ENCODE results near the gene OR7E24. TPM values are rescaled to one million over a fixed set of nuclear protein-coding genes. Genes with fewer than 3 reads are reported as not detected.
"Not testable (repeated sequence)": the region's sequence is repeated elsewhere in the genome, so short reads cannot be mapped to it uniquely, and the experiment has no call there.

Gene OR7E24
- not detected for total RNA-seq

DNA sequence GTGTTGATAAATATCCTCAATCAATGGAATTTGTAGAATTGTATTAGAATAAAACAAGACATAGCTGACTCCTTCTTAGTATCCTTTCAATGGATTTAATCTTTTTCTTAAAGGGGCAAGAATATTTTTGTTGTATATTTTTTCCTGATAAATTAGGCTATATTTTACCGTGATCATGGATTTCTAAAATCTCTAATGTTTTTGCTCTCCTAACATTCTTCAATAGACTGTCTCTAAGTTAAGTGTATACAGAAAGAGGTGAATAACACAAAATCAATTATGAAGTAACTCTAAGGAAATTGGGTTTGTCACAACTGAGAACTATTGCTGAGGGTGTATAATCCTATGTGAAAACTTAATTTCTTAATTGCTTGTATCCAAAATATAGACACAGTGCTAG, at the start of gene OR7E24:
Gene OR7E24 (plus strand): TSS at position 301 of the 400 bp plus-strand sequence. CDS start 114 bp downstream, outside the sequence.
- DNase-seq (ENCODE audit: low spot score), result no peak

- DNase-seq (ENCODE audit: low spot score), result peak; percentile 67
Observed at GRCh38 chr19:9205501-9206113, 45.1 kb upstream of the OR7E24 start.

- DNase-seq (ENCODE audit: low spot score), result no peak
Observed at GRCh38 chr19:9219489-9219888, 31.2 kb upstream of the OR7E24 start, which contains the start of gene OR7D4. OR7D4 (minus strand) TSS chr19:9219589; CDS start chr19:9214837, 4,752 bp downstream.

- DNase-seq (ENCODE audit: low spot score), result no peak
Observed at GRCh38 chr19:9251236-9251635, 506 bp downstream of the OR7E24 start.

- DNase-seq (ENCODE audit: low spot score), result not testable (repeated sequence)
Observed at GRCh38 chr19:9283485-9283884, 32.8 kb downstream of the OR7E24 start.

- no peak for DNase-seq (ENCODE audit: low spot score)
Observed at GRCh38 chr19:9289231-9289884, 38.6 kb downstream of the OR7E24 start.

- DNase-seq (ENCODE audit: low spot score), result no peak
Observed at GRCh38 chr19:9295411-9295849, 44.7 kb downstream of the OR7E24 start.

- DNase-seq (ENCODE audit: low spot score), result no peak
Observed at GRCh38 chr19:9296336-9296735, 45.6 kb downstream of the OR7E24 start.

Other genes with a start within 250 kb of the OR7E24 start
- 0.18 TPM for gene MUC16, start 240.5 kb upstream of the OR7E24 start, total RNA-seq
- not detected for gene OR1M1, start 163.9 kb upstream of the OR7E24 start, total RNA-seq
- not detected for gene OR7G2, start 143.5 kb upstream of the OR7E24 start, total RNA-seq
- gene OR7G1, start 135.2 kb upstream of the OR7E24 start, total RNA-seq, result not detected
- not detected for gene OR7G3, start 124.0 kb upstream of the OR7E24 start, total RNA-seq
- gene ZNF317, start 110.5 kb upstream of the OR7E24 start, total RNA-seq, result 35.7 TPM
- not detected for gene OR7D2, start 72.0 kb upstream of the OR7E24 start, total RNA-seq
- gene OR7D4, start 31.3 kb upstream of the OR7E24 start, total RNA-seq, result not detected
- gene ZNF699, start 58.9 kb downstream of the OR7E24 start, total RNA-seq, result 8.9 TPM
- 43.8 TPM for gene ZNF559, start 73.2 kb downstream of the OR7E24 start, total RNA-seq
- gene ZNF177, start 112.1 kb downstream of the OR7E24 start, total RNA-seq, result 3.7 TPM
- 40.5 TPM for gene ZNF266, start 184.6 kb downstream of the OR7E24 start, total RNA-seq
- gene ZNF560, start 247.7 kb downstream of the OR7E24 start, total RNA-seq, result not detected

Data from ureter (tissue), 1 donor.